ENCODE measurements around the gene CACNG1. TPM values are rescaled to one million over a fixed set of nuclear protein-coding genes. Genes with fewer than 3 reads are reported as not detected.

The CACNG1 gene
- total RNA-seq, 1 donor from 2014 or later = not detected

DNA sequence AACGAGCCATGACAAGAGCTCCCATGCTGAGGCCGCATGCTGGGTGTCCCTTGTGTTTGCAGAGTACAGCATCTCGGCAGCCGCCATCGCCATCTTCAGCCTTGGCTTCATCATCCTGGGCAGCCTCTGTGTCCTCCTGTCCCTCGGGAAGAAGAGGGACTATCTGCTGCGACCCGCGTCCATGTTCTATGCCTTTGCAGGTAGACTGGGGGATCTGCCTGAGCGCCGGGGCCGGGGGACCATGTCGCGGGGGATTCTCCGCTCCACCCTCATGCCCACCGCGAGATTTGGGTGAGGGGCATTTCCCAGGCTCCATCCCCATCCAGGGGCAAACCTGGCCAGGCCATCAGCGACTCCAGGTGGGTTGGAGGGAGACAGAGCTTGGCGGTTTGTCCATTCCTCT, 10.7 kb downstream of the CACNG1 start:
- ATAC-seq (ENCODE audit: low read depth) (no peak), DNase-seq (no peak)
- ChIA-PET POLR2A (no interaction called here), CTCF (no interaction called here)
- TF ChIP-seq, protein P1, sequence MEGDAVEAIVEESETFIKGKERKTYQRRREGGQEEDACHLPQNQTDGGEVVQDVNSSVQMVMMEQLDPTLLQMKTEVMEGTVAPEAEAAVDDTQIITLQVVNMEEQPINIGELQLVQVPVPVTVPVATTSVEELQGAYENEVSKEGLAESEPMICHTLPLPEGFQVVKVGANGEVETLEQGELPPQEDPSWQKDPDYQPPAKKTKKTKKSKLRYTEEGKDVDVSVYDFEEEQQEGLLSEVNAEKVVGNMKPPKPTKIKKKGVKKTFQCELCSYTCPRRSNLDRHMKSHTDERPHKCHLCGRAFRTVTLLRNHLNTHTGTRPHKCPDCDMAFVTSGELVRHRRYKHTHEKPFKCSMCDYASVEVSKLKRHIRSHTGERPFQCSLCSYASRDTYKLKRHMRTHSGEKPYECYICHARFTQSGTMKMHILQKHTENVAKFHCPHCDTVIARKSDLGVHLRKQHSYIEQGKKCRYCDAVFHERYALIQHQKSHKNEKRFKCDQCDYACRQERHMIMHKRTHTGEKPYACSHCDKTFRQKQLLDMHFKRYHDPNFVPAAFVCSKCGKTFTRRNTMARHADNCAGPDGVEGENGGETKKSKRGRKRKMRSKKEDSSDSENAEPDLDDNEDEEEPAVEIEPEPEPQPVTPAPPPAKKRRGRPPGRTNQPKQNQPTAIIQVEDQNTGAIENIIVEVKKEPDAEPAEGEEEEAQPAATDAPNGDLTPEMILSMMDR (IDR thresholded peaks at IDR 0.05) = no peak
- Mint-ChIP-seq H3K9me3 (no peaks in the 10 kb centered on the region), H3K27ac (no peak overlapping the region), H3K36me3 (ENCODE audit: low read depth) (no peaks in the 10 kb centered on the region), H3K4me3 (no peak overlapping the region), H3K27me3 (no peaks in the 10 kb centered on the region), H3K4me1 (peaks cover 2% of the 10 kb centered on the region)
- intact Hi-C loops (cut with micrococcal nuclease) = no loop called here

DNA sequence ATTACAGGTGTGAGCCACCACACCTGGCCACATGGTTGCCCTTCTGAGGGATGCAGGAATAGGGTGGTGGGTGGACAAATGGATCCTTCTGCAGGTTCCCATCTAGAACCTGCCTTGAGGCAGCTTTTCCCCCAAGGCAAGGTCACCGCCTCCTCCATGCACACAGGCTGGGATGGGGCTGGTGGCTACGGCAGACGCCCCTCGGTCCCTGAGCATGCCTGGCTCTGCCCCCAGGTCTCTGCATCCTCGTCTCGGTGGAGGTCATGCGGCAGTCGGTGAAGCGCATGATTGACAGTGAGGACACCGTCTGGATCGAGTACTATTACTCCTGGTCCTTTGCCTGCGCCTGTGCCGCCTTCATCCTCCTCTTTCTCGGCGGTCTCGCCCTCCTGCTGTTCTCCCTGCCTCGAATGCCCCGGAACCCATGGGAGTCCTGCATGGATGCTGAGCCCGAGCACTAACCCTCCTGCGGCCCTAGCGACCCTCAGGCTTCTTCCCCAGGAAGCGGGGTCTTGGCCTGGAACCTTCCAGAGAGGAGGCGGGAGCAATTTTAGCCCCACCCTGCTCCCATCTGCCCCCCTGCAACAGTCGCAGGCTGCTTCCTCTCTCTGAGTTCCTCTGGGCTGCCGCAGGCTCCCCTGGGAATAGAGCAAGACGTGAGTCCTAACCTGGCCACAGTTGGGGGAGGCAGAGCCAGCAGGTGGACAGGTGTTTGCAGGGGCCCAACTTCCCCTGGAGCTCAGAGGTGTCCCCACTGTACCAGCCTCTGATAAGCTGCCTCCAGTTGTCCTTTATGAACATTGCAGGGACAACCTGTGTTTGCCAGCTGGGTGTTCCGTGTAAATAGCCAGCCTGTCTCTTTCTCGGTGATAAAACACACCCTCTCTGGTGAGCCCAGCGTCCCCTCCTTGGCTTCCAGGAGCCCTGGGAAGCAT, 11.7 kb downstream of the CACNG1 start:
- Mint-ChIP-seq H3K9me3 (no peaks in the 10 kb centered on the region), H3K4me1 (peaks cover 2% of the 10 kb centered on the region), H3K27me3 (no peaks in the 10 kb centered on the region), H3K36me3 (ENCODE audit: low read depth) (peaks cover 6% of the 10 kb centered on the region), H3K27ac (no peak overlapping the region), H3K4me3 (no peak overlapping the region)
- CTCF ChIA-PET = no interaction called here
- DNase-seq (no peak), ATAC-seq (ENCODE audit: low read depth) (no peak)
- intact Hi-C loops (cut with micrococcal nuclease) = no loop called here
- POLR2A ChIA-PET = no interaction called here
- TF ChIP-seq, protein P1 (IDR thresholded peaks at IDR 0.05) = no peak

DNA sequence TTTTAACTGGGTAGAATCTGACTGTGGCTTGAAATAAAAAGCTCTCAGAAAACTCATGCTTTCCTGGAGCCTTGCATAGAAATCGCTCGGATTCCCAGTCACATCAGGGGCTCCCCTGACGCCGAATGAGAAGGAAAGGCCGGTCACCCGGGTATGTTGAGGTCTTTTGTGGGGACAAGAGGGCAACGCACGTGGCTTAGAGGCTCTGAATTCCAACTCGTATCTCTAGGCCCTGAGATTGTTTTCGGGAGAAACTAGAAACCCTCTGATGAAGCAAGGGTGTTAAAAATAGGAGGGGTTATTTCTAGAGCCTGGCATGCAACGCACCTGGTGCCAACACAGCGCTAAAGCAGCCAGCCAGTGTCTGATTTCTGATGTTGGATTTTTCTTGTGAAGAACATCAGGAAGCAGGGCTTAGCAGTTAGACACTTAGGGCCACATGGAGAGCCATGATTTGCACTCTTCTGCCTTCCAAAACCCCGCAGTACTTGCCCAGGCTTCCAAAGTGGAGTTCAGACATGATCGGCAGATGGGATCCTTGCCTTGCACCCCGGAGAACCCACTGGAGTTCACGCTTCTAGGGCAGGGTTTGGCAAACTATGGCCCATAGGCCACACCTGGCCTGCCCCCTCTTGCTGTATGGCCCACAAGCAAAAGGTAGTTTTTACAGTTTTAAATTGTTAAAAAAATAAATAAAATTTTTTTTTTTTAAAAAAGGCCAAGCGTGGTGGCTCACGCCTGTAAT, 12.6 kb downstream of the CACNG1 start:
- peaks cover 2% of the 10 kb centered on the region for H3K4me1 Mint-ChIP-seq
- H3K27ac Mint-ChIP-seq = no peak overlapping the region
- no peaks in the 10 kb centered on the region for H3K27me3 Mint-ChIP-seq
- no peaks in the 10 kb centered on the region for H3K9me3 Mint-ChIP-seq
- intact Hi-C loops (cut with micrococcal nuclease) = no loop called here
- ChIA-PET CTCF (no interaction called here), POLR2A (no interaction called here)
- no peak overlapping the region for H3K4me3 Mint-ChIP-seq
- TF ChIP-seq, protein P1 (IDR thresholded peaks at IDR 0.05) = no peak
- ATAC-seq (ENCODE audit: low read depth) (no peak), DNase-seq (no peak)
- peaks cover 6% of the 10 kb centered on the region for H3K36me3 Mint-ChIP-seq (ENCODE audit: low read depth)

DNA sequence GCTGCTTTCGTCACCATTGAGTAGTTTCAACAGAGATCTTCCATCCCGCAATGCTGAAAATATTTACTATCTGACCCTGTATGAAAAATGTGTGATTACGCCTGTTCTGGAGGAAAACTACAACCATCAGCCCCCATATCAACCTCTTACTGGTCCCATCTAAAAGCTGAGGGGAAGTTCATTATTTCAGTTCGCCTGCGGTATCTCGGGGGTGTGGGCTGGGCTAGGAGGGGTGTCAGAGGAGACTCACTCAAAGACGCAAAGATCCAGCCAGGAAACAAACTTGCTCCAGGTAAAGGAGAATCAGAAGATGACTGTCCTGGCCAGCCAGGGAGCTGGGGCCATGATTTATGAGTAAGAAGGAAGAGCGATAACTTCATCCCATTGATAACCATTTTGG, 13.7 kb downstream of the CACNG1 start:
- Mint-ChIP-seq H3K9me3 (no peaks in the 10 kb centered on the region), H3K4me3 (no peak overlapping the region), H3K27me3 (no peaks in the 10 kb centered on the region), H3K4me1 (peaks cover 2% of the 10 kb centered on the region), H3K36me3 (ENCODE audit: low read depth) (peaks cover 6% of the 10 kb centered on the region), H3K27ac (no peak overlapping the region)
- ChIA-PET POLR2A (no interaction called here), CTCF (no interaction called here)
- no peak for DNase-seq
- TF ChIP-seq, protein P1 (IDR thresholded peaks at IDR 0.05) = no peak
- intact Hi-C loops (cut with micrococcal nuclease) = no loop called here
- ATAC-seq (ENCODE audit: low read depth) = no peak

- H3K27me3 Mint-ChIP-seq = no peaks in the 10 kb centered on the region
- no peak for DNase-seq
Measured at GRCh38 chr17:67059372-67059771, 15.0 kb downstream of the CACNG1 start.

More at GRCh38 chr17:67059372-67059771, 15.0 kb downstream of the CACNG1 start:
- TF ChIP-seq, protein P1 (IDR thresholded peaks at IDR 0.05) = no peak
- ATAC-seq (ENCODE audit: low read depth) = no peak
- Mint-ChIP-seq H3K27ac (no peak overlapping the region), H3K9me3 (no peaks in the 10 kb centered on the region), H3K36me3 (ENCODE audit: low read depth) (peaks cover 6% of the 10 kb centered on the region), H3K4me1 (peaks cover 2% of the 10 kb centered on the region), H3K4me3 (no peak overlapping the region)
- intact Hi-C loops (cut with micrococcal nuclease) = no loop called here
- ChIA-PET CTCF (no interaction called here), POLR2A (no interaction called here)

All from activated B cell treated with CpG ODN at 0.5 μM for 24 hours (primary cell).